HG02852 (cell line): ENCODE results near the gene PRTG.
"Not testable (repeated sequence)": the region's sequence is repeated elsewhere in the genome, so short reads cannot be mapped to it uniquely, and the experiment has no call there.

Experiments used
- ATAC-seq: cut with Tn5 transposase; IDR thresholded peaks from one replicate; pipeline ENCODE4 v1.9.1; 2021; ENCODE audit warnings: mild to moderate bottlenecking, moderate library complexity; ENCODE audit not compliant: unreplicated experiment

Gene PRTG

GRCh38 chr15:55649058-55649423 is 93.9 kb downstream of the PRTG start:
- ATAC-seq, result no peak

- no peak for ATAC-seq
Measured at GRCh38 chr15:55638764-55639163, 104.2 kb downstream of the PRTG start.

GRCh38 chr15:55637086-55637485 is 105.9 kb downstream of the PRTG start:
- no peak for ATAC-seq

- no peak for ATAC-seq
Measured at GRCh38 chr15:55633731-55634130, 109.2 kb downstream of the PRTG start.

GRCh38 chr15:55632434-55632833 is 110.5 kb downstream of the PRTG start:
- no peak for ATAC-seq

GRCh38 chr15:55630858-55631257 is 112.1 kb downstream of the PRTG start:
- no peak for ATAC-seq

- no peak for ATAC-seq
Measured at GRCh38 chr15:55628369-55628730, 114.6 kb downstream of the PRTG start.

GRCh38 chr15:55627730-55628368 is 115.1 kb downstream of the PRTG start:
- ATAC-seq, result no peak

GRCh38 chr15:55619783-55620182 is 123.2 kb downstream of the PRTG start:
- no peak for ATAC-seq

- ATAC-seq, result no peak
Measured at GRCh38 chr15:55618387-55618786, 124.6 kb downstream of the PRTG start.

GRCh38 chr15:55615445-55615844 is 127.5 kb downstream of the PRTG start:
- no peak for ATAC-seq

- ATAC-seq, result no peak
Measured at GRCh38 chr15:55613727-55614126, 129.2 kb downstream of the PRTG start.

- no peak for ATAC-seq
Measured at GRCh38 chr15:55606214-55606613, 136.7 kb downstream of the PRTG start.

GRCh38 chr15:55601374-55601773 is 141.6 kb downstream of the PRTG start:
- no peak for ATAC-seq

- ATAC-seq, result no peak
Measured at GRCh38 chr15:55599439-55599838, 143.5 kb downstream of the PRTG start.

GRCh38 chr15:55593019-55593418 is 149.9 kb downstream of the PRTG start:
- not testable (repeated sequence) for ATAC-seq

GRCh38 chr15:55590788-55591187 is 152.2 kb downstream of the PRTG start:
- no peak for ATAC-seq

GRCh38 chr15:55589287-55589686 is 153.7 kb downstream of the PRTG start:
- ATAC-seq, result no peak

- ATAC-seq, result no peak
Measured at GRCh38 chr15:55588815-55589115, 154.2 kb downstream of the PRTG start.

GRCh38 chr15:55588070-55588814 is 154.7 kb downstream of the PRTG start, which contains the start of gene PYGO1:
PYGO1 (minus strand) TSS chr15:55588345; CDS start chr15:55587883, 462 bp downstream.
- peak; percentile 76 for ATAC-seq

GRCh38 chr15:55587321-55588069 is 155.5 kb downstream of the PRTG start:
- ATAC-seq, result peak; percentile 28

- no peak for ATAC-seq
Measured at GRCh38 chr15:55586808-55587207, 156.1 kb downstream of the PRTG start.
